Tibial artery (tissue), 4 donors: ENCODE measurements around the gene CSNK2A1.
A peak's percentile ranks its signal among the peaks of the same experiment; 100 is the strongest.

Source experiments
- DNase-seq, 2 donors: peaks; one replicate each; pipeline ENCODE4 v3.0.0-alpha.2; 2019
- H3K27ac ChIP-seq, 2 donors: fragments of 200-600 bp; sonication (generic) in 1 of 2; 1 replicate in 1 of 2; 2 replicates in 1 of 2; pipeline ENCODE4 v1.5.1; 2018 to 2019; ENCODE audit warnings: mild to moderate bottlenecking in 1 of 2
- H3K27me3 ChIP-seq, 2 donors: fragments of 200-600 bp; sonication (generic) in 1 of 2; one replicate each; pipeline versions ENCODE4 v1.5.1 to v1.6.0; 2016 to 2019
- H3K36me3 ChIP-seq, 3 donors: fragments of 200-600 bp; sonication (generic) in 2 of 3; one replicate each; pipeline ENCODE4 v1.5.1; 2016 to 2019; ENCODE audit warnings: mild to moderate bottlenecking in 2 of 3
- H3K4me1 ChIP-seq, 4 donors: fragments of 200-600 bp; sonication (generic) in 2 of 4; 1 replicate in 3 of 4; 2 replicates in 1 of 4; pipeline ENCODE4 v1.5.1; 2016 to 2019
- H3K4me3 ChIP-seq, 2 donors: fragments of 200-600 bp; sonication (generic) in 1 of 2; 1 replicate in 1 of 2; 2 replicates in 1 of 2; pipeline ENCODE4 v1.5.1; 2018 to 2019; ENCODE audit warnings: mild to moderate bottlenecking in 2 of 2
- H3K9me3 ChIP-seq, 3 donors: fragments of 200-600 bp; sonication (generic) in 1 of 3; one replicate each; pipeline ENCODE4 v1.5.1; 2016 to 2019
- intact Hi-C: fragments of 100-400 bp; cut with DNase I; formaldehyde crosslinking; loops from one replicate; pipeline ENCODE4 v1.15.0; 2023; ENCODE audit warnings: low total_unique reads
- TF ChIP-seq, protein P1 (sequence below), 2 experiments: fragments of 200-600 bp in 1 of 2; fragments of 450-650 bp in 1 of 2; IDR thresholded peaks; one replicate each; pipeline ENCODE4 v1.5.1; 2017 to 2019; ENCODE audit warnings: antibody characterized with exemption in 2 of 2, mild to moderate bottlenecking in 1 of 2, moderate library complexity in 1 of 2

CSNK2A1 gene

DNA sequence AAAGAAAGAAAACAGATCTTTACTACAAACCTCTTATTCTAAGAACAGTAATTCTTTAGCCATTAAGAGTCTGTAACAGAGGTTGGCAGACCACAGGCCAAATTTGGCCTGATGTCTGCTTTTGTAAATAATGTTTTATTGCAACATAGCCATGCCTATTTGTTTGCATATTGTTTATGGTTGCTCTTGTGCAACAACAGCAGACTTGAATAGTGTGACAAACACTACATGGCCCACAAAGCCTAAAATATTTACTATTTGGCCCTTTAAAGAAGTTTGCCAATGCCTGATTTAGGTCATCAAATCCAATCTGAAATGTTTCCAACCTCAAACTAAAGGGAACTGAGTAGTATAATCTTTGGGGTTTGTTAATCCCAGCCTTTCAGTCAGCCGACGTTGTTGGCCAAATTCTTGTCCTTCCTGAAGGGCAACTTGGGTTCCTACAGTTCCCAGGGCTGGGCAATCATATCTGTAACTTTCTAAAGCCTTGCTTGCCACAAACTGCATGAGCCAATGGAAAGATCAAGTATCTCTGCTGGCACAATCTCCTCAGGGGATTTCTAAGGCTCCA lies 47.4 kb downstream of the CSNK2A1 start:
- Histone ChIP-seq H3K36me3 (peaks cover 72 to 94% (median 81%) of the 10 kb centered on the region in 3 donors), H3K27ac (no peak overlapping the region), H3K9me3 (no peaks in the 10 kb centered on the region), H3K4me1 (no peaks in the 10 kb centered on the region), H3K4me3 (no peak overlapping the region), H3K27me3 (no peaks in the 10 kb centered on the region)
- intact Hi-C loops, result no loop called here
- no peak for DNase-seq
- TF ChIP-seq, protein P1, sequence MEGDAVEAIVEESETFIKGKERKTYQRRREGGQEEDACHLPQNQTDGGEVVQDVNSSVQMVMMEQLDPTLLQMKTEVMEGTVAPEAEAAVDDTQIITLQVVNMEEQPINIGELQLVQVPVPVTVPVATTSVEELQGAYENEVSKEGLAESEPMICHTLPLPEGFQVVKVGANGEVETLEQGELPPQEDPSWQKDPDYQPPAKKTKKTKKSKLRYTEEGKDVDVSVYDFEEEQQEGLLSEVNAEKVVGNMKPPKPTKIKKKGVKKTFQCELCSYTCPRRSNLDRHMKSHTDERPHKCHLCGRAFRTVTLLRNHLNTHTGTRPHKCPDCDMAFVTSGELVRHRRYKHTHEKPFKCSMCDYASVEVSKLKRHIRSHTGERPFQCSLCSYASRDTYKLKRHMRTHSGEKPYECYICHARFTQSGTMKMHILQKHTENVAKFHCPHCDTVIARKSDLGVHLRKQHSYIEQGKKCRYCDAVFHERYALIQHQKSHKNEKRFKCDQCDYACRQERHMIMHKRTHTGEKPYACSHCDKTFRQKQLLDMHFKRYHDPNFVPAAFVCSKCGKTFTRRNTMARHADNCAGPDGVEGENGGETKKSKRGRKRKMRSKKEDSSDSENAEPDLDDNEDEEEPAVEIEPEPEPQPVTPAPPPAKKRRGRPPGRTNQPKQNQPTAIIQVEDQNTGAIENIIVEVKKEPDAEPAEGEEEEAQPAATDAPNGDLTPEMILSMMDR (IDR thresholded peaks at IDR 0.05), result no peak

DNA sequence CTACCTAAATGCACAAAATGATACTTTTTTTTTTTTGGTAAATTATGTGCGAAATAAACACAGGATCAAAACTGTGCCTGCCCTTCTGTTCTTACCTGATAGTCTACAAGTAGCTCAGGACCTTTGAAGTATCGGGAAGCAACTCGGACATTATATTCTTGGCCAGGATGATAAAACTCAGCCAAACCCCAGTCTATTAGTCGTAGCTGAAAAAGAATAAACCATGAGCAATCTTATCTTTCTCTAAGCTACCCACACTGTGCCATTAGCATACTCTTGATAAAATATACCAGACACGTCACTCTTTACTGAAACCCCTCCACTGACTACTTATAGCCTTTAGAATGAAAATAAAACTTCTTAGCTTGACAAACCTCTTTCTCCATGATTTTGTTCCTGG lies 51.4 kb downstream of the CSNK2A1 start:
- H3K4me3 ChIP-seq, result no peak overlapping the region
- H3K4me1 ChIP-seq, result no peaks in the 10 kb centered on the region
- no peaks in the 10 kb centered on the region for H3K9me3 ChIP-seq
- TF ChIP-seq, protein P1 (IDR thresholded peaks at IDR 0.05), result no peak
- intact Hi-C loops, result no loop called here
- H3K27ac ChIP-seq, result no peak overlapping the region
- no peaks in the 10 kb centered on the region for H3K27me3 ChIP-seq
- peaks cover 81 to 95% (median 87%) of the 10 kb centered on the region in 3 donors for H3K36me3 ChIP-seq
- DNase-seq, result no peak

DNA sequence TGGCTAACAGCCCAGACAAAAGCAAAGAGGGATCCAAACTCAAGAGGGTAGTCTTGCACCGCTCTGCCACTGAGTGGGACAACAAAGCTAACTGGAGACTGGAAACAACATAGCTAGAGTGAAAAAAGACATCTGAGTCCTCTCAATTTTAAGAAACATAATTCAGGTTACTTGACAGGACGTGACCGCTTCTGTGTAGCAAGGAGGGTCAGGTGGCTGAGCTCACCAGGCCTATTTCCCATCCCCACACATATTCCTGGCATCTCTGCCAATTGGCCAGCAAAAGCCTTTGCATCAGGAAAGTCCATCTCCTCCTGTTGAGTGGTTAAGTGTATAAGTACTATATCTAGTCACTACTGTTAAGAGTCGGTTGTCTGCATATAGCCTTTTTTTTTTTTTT lies 55.9 kb downstream of the CSNK2A1 start:
- Histone ChIP-seq H3K27me3 (no peaks in the 10 kb centered on the region), H3K27ac (no peak overlapping the region), H3K4me3 (no peak overlapping the region), H3K9me3 (no peaks in the 10 kb centered on the region), H3K4me1 (peaks cover 0 to 11% (median 7%) of the 10 kb centered on the region in 4 donors), H3K36me3 (peaks cover 67 to 94% (median 91%) of the 10 kb centered on the region in 3 donors)
- intact Hi-C loops, result no loop called here
- TF ChIP-seq, protein P1 (IDR thresholded peaks at IDR 0.05), result no peak
- no peak for DNase-seq

DNA sequence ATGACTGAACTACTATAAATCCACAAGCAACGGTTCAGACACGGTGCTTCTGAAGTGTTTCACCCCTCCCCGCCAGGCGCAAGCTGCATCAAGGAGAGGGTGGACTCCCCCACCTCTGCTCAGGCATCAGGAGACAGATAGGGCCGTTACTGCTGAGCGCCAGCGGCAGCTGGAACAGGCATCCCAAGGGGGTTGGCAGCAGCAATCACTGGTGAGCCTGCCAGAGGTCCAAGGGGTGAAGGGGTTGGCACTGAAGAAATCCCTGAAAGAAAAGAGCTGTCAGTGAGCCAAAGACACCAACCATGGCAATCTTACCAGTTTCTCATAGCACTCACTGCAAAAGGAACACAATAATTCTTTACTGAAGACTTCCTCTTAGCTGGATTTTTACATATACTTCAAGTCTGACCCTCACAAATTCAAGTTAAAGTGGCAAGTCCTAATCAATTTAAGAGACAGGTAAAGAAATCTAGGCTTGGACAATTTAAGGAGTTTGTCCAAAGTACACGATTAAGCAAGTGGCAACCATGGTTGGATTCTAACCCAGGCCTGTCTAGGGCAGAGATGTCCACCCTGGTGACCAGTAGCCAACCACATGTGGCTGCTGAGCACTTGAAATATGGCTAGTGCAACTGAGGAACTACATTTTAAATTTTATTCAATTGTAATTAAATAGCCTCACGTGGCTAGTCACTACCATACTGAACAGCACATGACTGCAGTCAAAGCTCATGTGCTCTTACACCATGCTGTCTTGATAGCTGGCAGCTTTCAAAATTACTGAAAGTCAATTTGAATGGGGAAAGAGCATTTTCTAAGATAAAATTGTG lies 59.6 kb downstream of the CSNK2A1 start:
- TF ChIP-seq, protein P1 (IDR thresholded peaks at IDR 0.05), result no peak
- no peak overlapping the region for H3K4me3 ChIP-seq
- H3K36me3 ChIP-seq, result peaks cover 42 to 70% (median 66%) of the 10 kb centered on the region in 3 donors
- no peaks in the 10 kb centered on the region for H3K27me3 ChIP-seq
- H3K9me3 ChIP-seq, result no peaks in the 10 kb centered on the region
- intact Hi-C loops, result loop anchor here (5.0 kb wide), 1 partner anchor 127 kb away; no protein-coding TSS in a partner anchor
- DNase-seq, result peak in 1 of 2 donors; percentile 72
- peaks cover 0 to 20% (median 13%) of the 10 kb centered on the region in 4 donors for H3K4me1 ChIP-seq
- H3K27ac ChIP-seq, result no peak overlapping the region

DNA sequence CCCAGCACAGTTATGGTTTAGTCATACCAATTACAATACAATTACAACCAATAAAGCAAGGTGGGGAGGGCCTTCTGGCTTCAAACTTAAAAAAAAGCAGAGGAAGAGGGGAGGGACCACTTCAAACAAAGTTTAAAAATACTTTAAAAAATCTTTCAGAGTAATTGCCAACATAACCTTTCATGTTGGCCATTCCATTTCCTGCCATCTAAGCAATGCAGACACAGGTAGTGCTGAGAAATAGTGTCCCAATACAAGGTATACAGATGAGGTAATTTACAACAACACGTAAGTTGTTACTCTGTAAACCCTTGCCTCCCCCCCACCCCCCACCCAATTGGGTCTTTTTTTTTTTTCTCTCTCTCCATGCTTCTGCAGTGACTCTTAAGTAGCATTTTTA lies 62.4 kb downstream of the CSNK2A1 start:
- Histone ChIP-seq H3K36me3 (peaks cover 23 to 47% (median 38%) of the 10 kb centered on the region in 3 donors), H3K9me3 (no peaks in the 10 kb centered on the region), H3K4me1 (peaks cover 0 to 21% (median 16%) of the 10 kb centered on the region in 4 donors), H3K27ac (no peak overlapping the region), H3K4me3 (no peak overlapping the region), H3K27me3 (no peaks in the 10 kb centered on the region)
- intact Hi-C loops, result loop anchor here (5.0 kb wide), 1 partner anchor 124 kb away; no protein-coding TSS in a partner anchor
- TF ChIP-seq, protein P1 (IDR thresholded peaks at IDR 0.05), result no peak
- DNase-seq, result no peak
